Panc1 (cell line): Measurements from ENCODE around the gene FA2H. TPM values are rescaled to one million over a fixed set of nuclear protein-coding genes. Genes with fewer than 3 reads are reported as not detected.

ENCODE experiments used
- ATAC-seq: fragments of 200-7000 bp; cut with Tn5 transposase; 2 replicates; pipeline ENCODE4 v1.9.1; 2020; ENCODE audit warnings: mild to moderate bottlenecking, moderate library complexity
- BruUV-seq: library from RNA; stranded (reverse); fragments of 400-500 nt; replicated peaks from 2 replicates; lab custom pipeline; 2021; lab: Mats Ljungman, UMichigan
- CTCF ChIA-PET: fragments of 300-600 bp; sonication (Branson Sonifier 250); formaldehyde crosslinking; loops from one replicate; lab custom pipeline; 2022; ENCODE audit warnings: antibody characterized with exemption; lab: Charles Lee
- POLR2A ChIA-PET: fragments of 300-600 bp; sonication (Branson Sonifier 250); formaldehyde crosslinking; loops from one replicate; lab custom pipeline; 2022; ENCODE audit warnings: antibody characterized with exemption; lab: Charles Lee
- DNase-seq: peaks from one replicate; pipeline ENCODE4 v3.0.0-alpha.2; 2010; ENCODE audit warnings: low read depth, low spot score
- H3K27ac ChIP-seq: 2 replicates; pipeline ENCODE4 v1.5.1; 2011; ENCODE audit warnings: mild to moderate bottlenecking, low read length, inconsistent platforms
- H3K27me3 ChIP-seq: fragments of 200-500 bp; sonication (Bioruptor generic); 2 replicates; pipeline ENCODE4 v1.6.0; 2014; ENCODE audit warnings: low read length, inconsistent platforms; ENCODE audit not compliant: control insufficient read depth, insufficient read depth
- H3K36me3 ChIP-seq: fragments of 200-500 bp; sonication (Bioruptor generic); 2 replicates; pipeline ENCODE4 v1.5.1; 2014; ENCODE audit warnings: inconsistent platforms, mild to moderate bottlenecking, low read length, moderate library complexity; ENCODE audit not compliant: control insufficient read depth, insufficient read depth
- H3K4me1 ChIP-seq: 2 replicates; pipeline ENCODE4 v1.5.1; 2011; ENCODE audit warnings: inconsistent platforms, mild to moderate bottlenecking, low read length, moderate library complexity; ENCODE audit not compliant: control insufficient read depth, insufficient read depth
- H3K4me3 ChIP-seq, 2 experiments: 2 replicates each; pipeline ENCODE4 v1.5.1; 2011 to 2012; ENCODE audit warnings: low read depth in 2 of 2, low read length in 2 of 2, mild to moderate bottlenecking in 2 of 2, inconsistent platforms in 1 of 2, moderate library complexity in 1 of 2
- H3K9me3 ChIP-seq: fragments of 200-500 bp; sonication (Bioruptor generic); 2 replicates; pipeline ENCODE4 v1.5.1; 2014; ENCODE audit warnings: low read depth, mild to moderate bottlenecking, inconsistent platforms, low read length, moderate library complexity; ENCODE audit not compliant: control insufficient read depth, insufficient read depth
- CTCF ChIP-seq: fragments of 450-650 bp; IDR thresholded peaks from 2 replicates; pipeline ENCODE4 v1.5.1; 2017; ENCODE audit warnings: mild to moderate bottlenecking
- POLR2AphosphoS5 ChIP-seq: IDR thresholded peaks from 2 replicates; pipeline ENCODE4 v1.6.1; 2012; ENCODE audit warnings: mild to moderate bottlenecking, low read depth, low read length, moderate library complexity
- REST ChIP-seq, 2 experiments: IDR thresholded peaks; 2 replicates each; pipeline ENCODE4 v1.6.1; 2011 to 2012; ENCODE audit warnings: low read depth in 2 of 2, control low read depth in 1 of 2, low read length in 1 of 2, mild to moderate bottlenecking in 1 of 2, moderate library complexity in 1 of 2; ENCODE audit not compliant: insufficient read depth in 1 of 2
- SIN3A ChIP-seq: IDR thresholded peaks from 2 replicates; pipeline ENCODE4 v1.6.1; 2012; ENCODE audit warnings: low read depth, mild to moderate bottlenecking, low read length, moderate library complexity, borderline replicate concordance; ENCODE audit not compliant: insufficient read depth
- TCF7L2 ChIP-seq: IDR thresholded peaks from 2 replicates; pipeline ENCODE4 v1.6.1; 2011; ENCODE audit warnings: mild to moderate bottlenecking, low read depth, low read length, inconsistent platforms
- in situ Hi-C: cut with HindIII; loops from 2 replicates; pipeline ENCODE4 v1.10.0; 2016; ENCODE audit warnings: low sequenced_read_pairs, low pct_unique_long_range_greater_than_20kb
- intact Hi-C: fragments of 100-400 bp; cut with micrococcal nuclease; formaldehyde crosslinking; loops from one replicate; pipeline ENCODE4 v1.10.0; 2022; ENCODE audit not compliant: unreplicated experiment
- total RNA-seq: library from RNA; stranded (reverse); gene quantifications from one replicate; pipeline ENCODE4 v1.2.1, GENCODE V29; 2021; ENCODE audit not compliant: unreplicated experiment

FA2H gene
- total RNA-seq, 1 experiment from 2014 or later: 0.15 TPM

GRCh38 chr16:74718741-74719610 lies 55.6 kb downstream of the FA2H start:
- ChIA-PET CTCF (interaction anchor here (0.6 kb wide), 2 partner anchors 144 to 209 kb away, joined by 3 to 5 read pairs; no protein-coding TSS in a partner anchor), POLR2A (no interaction called here)
- in situ Hi-C loops: no loop called here
- no peaks in the 10 kb centered on the region for H3K27me3 ChIP-seq
- no peaks in the 10 kb centered on the region for H3K9me3 ChIP-seq
- no peaks in the 10 kb centered on the region for H3K4me1 ChIP-seq
- TF ChIP-seq TCF7L2: no peak
- no peak for TF ChIP-seq REST (IDR thresholded peaks at IDR 0.05; ENCODE audit: insufficient read depth in 1 of 2, low read depth in 2 of 2, low read length in 1 of 2)
- no peak for TF ChIP-seq POLR2AphosphoS5
- no peak; the same call in 1 of the 2 replicates for TF ChIP-seq CTCF
- TF ChIP-seq SIN3A: no peak
- DNase-seq (no peak), ATAC-seq (0 out of 2 replicates have a peak, but pooled peaks have one; percentile 43)
- H3K4me3 ChIP-seq: no peak overlapping the region
- no peaks in the 10 kb centered on the region for H3K36me3 ChIP-seq
- no TSS peak for BruUV-seq
- no peak overlapping the region for H3K27ac ChIP-seq
- intact Hi-C loops: no loop called here

- Histone ChIP-seq H3K4me3 (no peak overlapping the region), H3K27ac (no peak overlapping the region), H3K27me3 (no peaks in the 10 kb centered on the region), H3K4me1 (no peaks in the 10 kb centered on the region), H3K9me3 (no peaks in the 10 kb centered on the region), H3K36me3 (no peaks in the 10 kb centered on the region)
- POLR2A ChIA-PET: no interaction called here
- intact Hi-C loops: no loop called here
- DNase-seq (no peak), ATAC-seq (no peak)
- TF ChIP-seq TCF7L2 (no peak), CTCF (no peak), REST (IDR thresholded peaks at IDR 0.05; ENCODE audit: insufficient read depth in 1 of 2, low read depth in 2 of 2, low read length in 1 of 2) (no peak)
- CTCF ChIA-PET: interaction anchor here (0.6 kb wide), 1 partner anchor 31 kb away, joined by 3 read pairs; no protein-coding TSS in a partner anchor
- in situ Hi-C loops: no loop called here
- BruUV-seq: no TSS peak
Observed at GRCh38 chr16:74718140-74718539, 56.5 kb downstream of the FA2H start.
